ENCODE measurements around the gene CA10. TPM values are rescaled to one million over a fixed set of nuclear protein-coding genes. Genes with fewer than 3 reads are reported as not detected.

The CA10 gene
- total RNA-seq, 1 experiment from 2014 or later: 0.46 TPM

- no peak overlapping the region for H4K91ac ChIP-seq (ENCODE audit: insufficient read length, low read depth, low read length)
- H2BK120ac ChIP-seq (ENCODE audit: low read depth, low read length, poor library complexity, severe bottlenecking): no peak overlapping the region
- Mint-ChIP-seq H3K9me3 (no peaks in the 10 kb centered on the region), H3K27ac (no peak overlapping the region), H3K4me3 (no peak overlapping the region), H3K36me3 (ENCODE audit: insufficient read depth in 1 of 3, low read depth in 3 of 3) (no peaks in the 10 kb centered on the region), H3K4me1 (peaks cover 14 to 15% of the 10 kb centered on the region in 2 experiments), H3K27me3 (ENCODE audit: low read depth) (no peaks in the 10 kb centered on the region; the same call in none of the 2 replicates)
- H3K27ac ChIP-seq (ENCODE audit: insufficient read length, low read depth, low read length): no peak overlapping the region
- TF ChIP-seq, protein P1, sequence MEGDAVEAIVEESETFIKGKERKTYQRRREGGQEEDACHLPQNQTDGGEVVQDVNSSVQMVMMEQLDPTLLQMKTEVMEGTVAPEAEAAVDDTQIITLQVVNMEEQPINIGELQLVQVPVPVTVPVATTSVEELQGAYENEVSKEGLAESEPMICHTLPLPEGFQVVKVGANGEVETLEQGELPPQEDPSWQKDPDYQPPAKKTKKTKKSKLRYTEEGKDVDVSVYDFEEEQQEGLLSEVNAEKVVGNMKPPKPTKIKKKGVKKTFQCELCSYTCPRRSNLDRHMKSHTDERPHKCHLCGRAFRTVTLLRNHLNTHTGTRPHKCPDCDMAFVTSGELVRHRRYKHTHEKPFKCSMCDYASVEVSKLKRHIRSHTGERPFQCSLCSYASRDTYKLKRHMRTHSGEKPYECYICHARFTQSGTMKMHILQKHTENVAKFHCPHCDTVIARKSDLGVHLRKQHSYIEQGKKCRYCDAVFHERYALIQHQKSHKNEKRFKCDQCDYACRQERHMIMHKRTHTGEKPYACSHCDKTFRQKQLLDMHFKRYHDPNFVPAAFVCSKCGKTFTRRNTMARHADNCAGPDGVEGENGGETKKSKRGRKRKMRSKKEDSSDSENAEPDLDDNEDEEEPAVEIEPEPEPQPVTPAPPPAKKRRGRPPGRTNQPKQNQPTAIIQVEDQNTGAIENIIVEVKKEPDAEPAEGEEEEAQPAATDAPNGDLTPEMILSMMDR (conservative IDR thresholded peaks at IDR 0.05): no peak
- no peak overlapping the region for H3K23ac ChIP-seq (ENCODE audit: insufficient read length, low read depth, low read length)
- H3K79me2 ChIP-seq (ENCODE audit: insufficient read depth, low read length): no peaks in the 10 kb centered on the region
- no peak overlapping the region for H3K14ac ChIP-seq (ENCODE audit: insufficient read depth, low read length)
- H3K27me3 ChIP-seq (ENCODE audit: insufficient read depth, low read length): no peaks in the 10 kb centered on the region
- H2AFZ ChIP-seq (ENCODE audit: low read length): no peak overlapping the region
- no peak overlapping the region for H4K5ac ChIP-seq (ENCODE audit: insufficient read length, low read depth, low read length)
- H3K9me3 ChIP-seq (ENCODE audit: control insufficient read depth, low read depth, low read length): no peaks in the 10 kb centered on the region
- H3K23me2 ChIP-seq (ENCODE audit: insufficient read length, low read depth, low read length, poor library complexity, severe bottlenecking): no peaks in the 10 kb centered on the region
- no peak overlapping the region for H3K56ac ChIP-seq (ENCODE audit: insufficient read length, low read depth, low read length)
- no peak overlapping the region for H3T11ph ChIP-seq (ENCODE audit: low read length)
- no peak for DNase-seq
- H3K79me1 ChIP-seq (ENCODE audit: insufficient read depth, low read depth, low read length, poor library complexity, severe bottlenecking): no peaks in the 10 kb centered on the region
- no peak overlapping the region for H4K8ac ChIP-seq (replicated peaks; ENCODE audit: insufficient read length, low read depth, low read length)
- no peak overlapping the region for H2BK12ac ChIP-seq (ENCODE audit: insufficient read length, low read depth, low read length)
- H3K4ac ChIP-seq (ENCODE audit: low read depth, low read length): no peak overlapping the region
- H3K18ac ChIP-seq (ENCODE audit: insufficient read length, low read depth, low read length): no peak overlapping the region
- H3K4me1 ChIP-seq (ENCODE audit: insufficient read depth, low read length): 0 out of 2 replicates have a peak, but pooled peaks cover 4% of the 10 kb centered on the region
- no CpG with 5 or more reads among the region's 3 CpGs for WGBS (ENCODE audit: extremely low coverage, insufficient read length, low lambda C conversion rate)
- no peak overlapping the region for H3K4me2 ChIP-seq (ENCODE audit: insufficient read depth, insufficient read length, low read length)
- no peak overlapping the region for H2BK20ac ChIP-seq (ENCODE audit: low read depth, low read length, poor library complexity, severe bottlenecking)
- H4K20me1 ChIP-seq (ENCODE audit: control insufficient read depth, insufficient read depth, insufficient read length): no peaks in the 10 kb centered on the region
- no peak overlapping the region for H2BK15ac ChIP-seq (ENCODE audit: low read depth, low read length)
- H2BK5ac ChIP-seq (ENCODE audit: insufficient read length, low read length): no peak overlapping the region
- no peak overlapping the region for H2AK5ac ChIP-seq (ENCODE audit: insufficient read length, low read length)
- H3K9ac ChIP-seq (ENCODE audit: extremely low read depth, insufficient read length, low read length): no peak overlapping the region
Measured at GRCh38 chr17:51650772-51651171, 507.7 kb downstream of the CA10 start.

All from H9 (cell line).